A673 (cell line): Measurements from ENCODE around the gene TCP11L2. TPM values are rescaled to one million over a fixed set of nuclear protein-coding genes. Genes with fewer than 3 reads are reported as not detected.

Experiments used
- BruUV-seq: library from RNA; stranded (reverse); fragments of 400-500 nt; replicated peaks from 2 replicates; lab custom pipeline; 2021; lab: Mats Ljungman, UMichigan
- CTCF ChIA-PET: fragments of 300-600 bp; sonication (Branson Sonifier 250); formaldehyde crosslinking; loops from one replicate; lab custom pipeline; 2022; ENCODE audit warnings: antibody characterized with exemption; lab: Charles Lee
- POLR2A ChIA-PET: fragments of 300-600 bp; sonication (Branson Sonifier 250); formaldehyde crosslinking; loops from one replicate; lab custom pipeline; 2022; ENCODE audit warnings: antibody characterized with exemption; ENCODE audit not compliant: low non-redundant PET; lab: Charles Lee
- DNase-seq: peaks from one replicate; pipeline ENCODE4 v3.0.0-alpha.2; 2015; ENCODE audit warnings: low spot score
- H3K27ac ChIP-seq: fragments of 200-600 bp; sonication (generic); 2 replicates; pipeline ENCODE4 v1.5.1; 2016; ENCODE audit warnings: mixed run types, low read depth, mild to moderate bottlenecking, mixed read lengths, antibody characterized with exemption, low read length; ENCODE audit not compliant: poor library complexity, severe bottlenecking
- H3K27me3 ChIP-seq: fragments of 200-600 bp; sonication (generic); replicated peaks from 2 replicates; pipeline ENCODE4 v1.6.1; 2017; ENCODE audit warnings: mixed run types, low read depth, mild to moderate bottlenecking, mixed read lengths, antibody characterized with exemption, low read length; ENCODE audit not compliant: insufficient read depth, poor library complexity
- H3K36me3 ChIP-seq: fragments of 200-600 bp; sonication (generic); 2 replicates; pipeline ENCODE4 v1.6.1; 2016; ENCODE audit warnings: mixed run types, mild to moderate bottlenecking, mixed read lengths, antibody characterized with exemption, low read length; ENCODE audit not compliant: insufficient read depth, poor library complexity, severe bottlenecking
- H3K4me1 ChIP-seq: fragments of 200-600 bp; sonication (generic); 2 replicates; pipeline ENCODE4 v1.6.1; 2017; ENCODE audit warnings: mixed run types, mild to moderate bottlenecking, mixed read lengths, antibody characterized with exemption, low read length; ENCODE audit not compliant: insufficient read depth, poor library complexity, severe bottlenecking
- H3K4me3 ChIP-seq: fragments of 200-600 bp; sonication (generic); 2 replicates; pipeline ENCODE4 v1.5.1; 2016; ENCODE audit warnings: low read depth, mixed run types, mild to moderate bottlenecking, mixed read lengths, low read length; ENCODE audit not compliant: poor library complexity, severe bottlenecking
- H3K9me3 ChIP-seq: fragments of 200-600 bp; sonication (generic); 2 replicates; pipeline ENCODE4 v1.6.1; 2016; ENCODE audit warnings: mixed run types, low read depth, mild to moderate bottlenecking, mixed read lengths, antibody characterized with exemption, low read length; ENCODE audit not compliant: poor library complexity, severe bottlenecking
- CTCF ChIP-seq: fragments of 300-800, 200-600 bp; sonication (generic); conservative IDR thresholded peaks from 2 replicates; pipeline ENCODE4 v1.5.1; 2017; ENCODE audit warnings: low read depth, mild to moderate bottlenecking, antibody characterized with exemption, low read length, moderate library complexity, mixed read lengths
- EZH2 ChIP-seq: fragments of 200-600 bp; sonication (generic); IDR thresholded peaks from 2 replicates; pipeline ENCODE4 v1.6.1; 2017; ENCODE audit warnings: borderline replicate concordance, low read depth, mild to moderate bottlenecking, mixed read lengths, antibody characterized with exemption, low read length; ENCODE audit not compliant: poor library complexity, severe bottlenecking
- intact Hi-C: fragments of 100-400 bp; cut with micrococcal nuclease; formaldehyde crosslinking; loops from one replicate; pipeline ENCODE4 v1.10.0; 2022; ENCODE audit not compliant: unreplicated experiment
- total RNA-seq: library from RNA; stranded (reverse); gene quantifications from 2 replicates; pipeline ENCODE4 v1.2.3, GENCODE V29; 2021

The TCP11L2 gene
- total RNA-seq, 1 experiment from 2014 or later: 0.39 TPM

- no peaks in the 10 kb centered on the region for H3K4me1 ChIP-seq
- TF ChIP-seq EZH2 (no peak), CTCF (no peak)
- no peaks in the 10 kb centered on the region for H3K27me3 ChIP-seq
- no peak for DNase-seq
- ChIA-PET CTCF (no interaction called here), POLR2A (no interaction called here)
- H3K36me3 ChIP-seq: no peaks in the 10 kb centered on the region
- no peak overlapping the region for H3K4me3 ChIP-seq
- H3K27ac ChIP-seq: no peak overlapping the region
- intact Hi-C loops: no loop called here
- H3K9me3 ChIP-seq: no peaks in the 10 kb centered on the region
- no TSS peak for BruUV-seq
Observed at GRCh38 chr12:106332536-106332935, 30.0 kb downstream of the TCP11L2 start.

- H3K4me1 ChIP-seq: no peaks in the 10 kb centered on the region
- ChIA-PET CTCF (no interaction called here), POLR2A (no interaction called here)
- BruUV-seq: no TSS peak
- H3K27me3 ChIP-seq: no peaks in the 10 kb centered on the region
- DNase-seq: no peak
- H3K9me3 ChIP-seq: no peaks in the 10 kb centered on the region
- H3K36me3 ChIP-seq: no peaks in the 10 kb centered on the region
- intact Hi-C loops: no loop called here
- no peak overlapping the region for H3K27ac ChIP-seq
- TF ChIP-seq CTCF (no peak), EZH2 (no peak)
- H3K4me3 ChIP-seq: no peak overlapping the region
Observed at GRCh38 chr12:106333010-106333409, 30.5 kb downstream of the TCP11L2 start.

GRCh38 chr12:106333756-106334155 lies 31.2 kb downstream of the TCP11L2 start:
- Histone ChIP-seq H3K9me3 (no peaks in the 10 kb centered on the region), H3K4me3 (no peak overlapping the region), H3K27ac (no peak overlapping the region), H3K36me3 (no peaks in the 10 kb centered on the region), H3K4me1 (no peaks in the 10 kb centered on the region), H3K27me3 (no peaks in the 10 kb centered on the region)
- DNase-seq: no peak
- ChIA-PET POLR2A (no interaction called here), CTCF (no interaction called here)
- no peak for TF ChIP-seq CTCF
- no TSS peak for BruUV-seq
- intact Hi-C loops: no loop called here
